ENCODE results near the gene TMCO4.
A peak's percentile ranks its signal among the peaks of the same experiment; 100 is the strongest.

The TMCO4 gene

DNA sequence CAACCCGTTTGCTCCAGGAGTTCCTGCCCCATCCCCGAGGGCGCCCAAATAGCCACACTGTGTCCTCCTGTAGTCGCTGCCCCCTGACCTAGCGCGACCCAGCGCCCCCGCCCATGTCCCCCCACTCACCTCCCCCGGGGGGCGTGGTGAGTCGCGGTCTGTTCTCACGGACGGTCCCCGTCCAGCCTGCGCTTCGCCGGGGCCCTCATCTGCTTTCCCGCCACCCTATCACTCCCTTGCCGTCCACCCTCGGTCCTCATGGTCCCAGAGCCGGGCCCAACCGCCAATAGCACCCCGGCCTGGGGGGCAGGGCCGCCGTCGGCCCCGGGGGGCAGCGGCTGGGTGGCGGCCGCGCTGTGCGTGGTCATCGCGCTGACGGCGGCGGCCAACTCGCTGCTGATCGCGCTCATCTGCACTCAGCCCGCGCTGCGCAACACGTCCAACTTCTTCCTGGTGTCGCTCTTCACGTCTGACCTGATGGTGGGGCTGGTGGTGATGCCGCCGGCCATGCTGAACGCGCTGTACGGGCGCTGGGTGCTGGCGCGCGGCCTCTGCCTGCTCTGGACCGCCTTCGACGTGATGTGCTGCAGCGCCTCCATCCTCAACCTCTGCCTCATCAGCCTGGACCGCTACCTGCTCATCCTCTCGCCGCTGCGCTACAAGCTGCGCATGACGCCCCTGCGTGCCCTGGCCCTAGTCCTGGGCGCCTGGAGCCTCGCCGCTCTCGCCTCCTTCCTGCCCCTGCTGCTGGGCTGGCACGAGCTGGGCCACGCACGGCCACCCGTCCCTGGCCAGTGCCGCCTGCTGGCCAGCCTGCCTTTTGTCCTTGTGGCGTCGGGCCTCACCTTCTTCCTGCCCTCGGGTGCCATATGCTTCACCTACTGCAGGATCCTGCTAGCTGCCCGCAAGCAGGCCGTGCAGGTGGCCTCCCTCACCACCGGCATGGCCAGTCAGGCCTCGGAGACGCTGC lies 133.9 kb downstream of the TMCO4 start:
- ChIA-PET POLR2A (ENCODE audit: low non-redundant PET) (no interaction called here), CTCF (interaction anchor here (0.7 kb wide), 1 partner anchor 343 kb away, joined by 3 read pairs; no protein-coding TSS in a partner anchor)
- H3K27ac ChIP-seq: no peak overlapping the region
- TF ChIP-seq, protein P1, sequence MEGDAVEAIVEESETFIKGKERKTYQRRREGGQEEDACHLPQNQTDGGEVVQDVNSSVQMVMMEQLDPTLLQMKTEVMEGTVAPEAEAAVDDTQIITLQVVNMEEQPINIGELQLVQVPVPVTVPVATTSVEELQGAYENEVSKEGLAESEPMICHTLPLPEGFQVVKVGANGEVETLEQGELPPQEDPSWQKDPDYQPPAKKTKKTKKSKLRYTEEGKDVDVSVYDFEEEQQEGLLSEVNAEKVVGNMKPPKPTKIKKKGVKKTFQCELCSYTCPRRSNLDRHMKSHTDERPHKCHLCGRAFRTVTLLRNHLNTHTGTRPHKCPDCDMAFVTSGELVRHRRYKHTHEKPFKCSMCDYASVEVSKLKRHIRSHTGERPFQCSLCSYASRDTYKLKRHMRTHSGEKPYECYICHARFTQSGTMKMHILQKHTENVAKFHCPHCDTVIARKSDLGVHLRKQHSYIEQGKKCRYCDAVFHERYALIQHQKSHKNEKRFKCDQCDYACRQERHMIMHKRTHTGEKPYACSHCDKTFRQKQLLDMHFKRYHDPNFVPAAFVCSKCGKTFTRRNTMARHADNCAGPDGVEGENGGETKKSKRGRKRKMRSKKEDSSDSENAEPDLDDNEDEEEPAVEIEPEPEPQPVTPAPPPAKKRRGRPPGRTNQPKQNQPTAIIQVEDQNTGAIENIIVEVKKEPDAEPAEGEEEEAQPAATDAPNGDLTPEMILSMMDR (conservative IDR thresholded peaks at IDR 0.05; ENCODE audit: low read depth): no peak
- DNase-seq (ENCODE audit: low spot score): no peak

DNA sequence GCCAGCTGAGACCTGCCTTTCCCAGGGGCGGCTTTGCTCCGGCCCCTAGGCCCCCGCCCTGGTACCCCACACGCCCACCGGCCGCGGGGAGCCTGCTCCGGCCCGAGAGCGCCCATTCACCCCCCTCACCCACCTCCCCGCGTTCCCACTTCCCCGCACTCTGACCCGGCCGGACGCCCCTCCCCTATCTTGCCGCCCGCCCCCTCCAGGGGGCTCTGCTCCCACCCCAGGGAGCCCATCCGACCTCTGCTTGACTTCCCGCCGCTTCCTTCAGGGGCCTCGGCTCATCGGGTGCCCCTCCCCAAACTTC lies 134.6 kb downstream of the TMCO4 start:
- DNase-seq (ENCODE audit: low spot score): no peak
- ChIA-PET POLR2A (ENCODE audit: low non-redundant PET) (no interaction called here), CTCF (interaction anchor here (0.9 kb wide), 1 partner anchor 11 kb away, joined by 3 read pairs; no protein-coding TSS in a partner anchor)
- TF ChIP-seq, protein P1 (conservative IDR thresholded peaks at IDR 0.05; ENCODE audit: low read depth): no peak
- H3K27ac ChIP-seq: no peak overlapping the region

DNA sequence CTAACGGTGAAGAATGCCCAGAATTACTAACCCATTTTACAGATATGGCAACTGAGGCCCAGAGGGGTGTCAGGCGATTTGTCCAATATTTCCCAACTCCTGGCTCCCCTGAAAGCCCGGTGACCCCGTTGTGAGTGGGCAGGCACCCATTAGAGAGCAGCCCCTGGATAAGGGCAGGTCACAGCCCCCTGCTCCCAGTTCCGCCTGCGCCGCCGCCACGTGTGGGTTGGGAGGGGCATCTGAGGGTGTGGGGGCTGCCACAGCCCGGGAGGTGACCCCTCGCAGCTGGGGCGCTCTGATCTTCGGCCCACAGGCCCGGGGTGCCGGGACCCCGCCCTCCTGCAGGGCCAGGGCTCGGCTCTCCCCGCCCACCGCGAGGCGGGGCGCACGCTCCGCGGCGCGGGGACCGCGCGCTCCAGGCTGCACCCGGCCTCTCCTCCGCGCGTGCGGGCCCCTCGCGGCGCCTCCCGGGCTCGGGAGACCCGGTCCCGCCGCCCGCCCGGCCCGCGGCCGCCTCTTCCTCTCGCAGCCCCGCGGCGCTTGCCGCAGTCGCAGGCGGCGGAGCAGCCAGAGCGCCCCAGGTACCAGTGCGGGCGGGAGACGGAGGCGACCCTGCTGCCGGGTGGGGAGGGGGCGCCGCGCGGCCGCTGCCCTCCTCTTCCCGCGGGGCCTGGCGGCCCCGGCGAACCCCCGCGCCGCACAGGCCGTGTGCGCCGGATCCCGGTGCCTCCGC lies 135.1 kb downstream of the TMCO4 start, which contains the start of gene HTR6:
TSS of gene HTR6 (plus strand) at position 423 of the 733 bp plus-strand sequence. CDS start 879 bp downstream, outside the sequence.
- H3K27ac ChIP-seq: no peak within 1 kb of the TSS
- TF ChIP-seq, protein P1 (conservative IDR thresholded peaks at IDR 0.05; ENCODE audit: low read depth): no peak
- DNase-seq (ENCODE audit: low spot score): no peak
- ChIA-PET CTCF (interaction anchor here (0.9 kb wide), 1 partner anchor 10 kb away, joined by 3 read pairs; no protein-coding TSS in a partner anchor), POLR2A (ENCODE audit: low non-redundant PET) (no interaction called here)

DNA sequence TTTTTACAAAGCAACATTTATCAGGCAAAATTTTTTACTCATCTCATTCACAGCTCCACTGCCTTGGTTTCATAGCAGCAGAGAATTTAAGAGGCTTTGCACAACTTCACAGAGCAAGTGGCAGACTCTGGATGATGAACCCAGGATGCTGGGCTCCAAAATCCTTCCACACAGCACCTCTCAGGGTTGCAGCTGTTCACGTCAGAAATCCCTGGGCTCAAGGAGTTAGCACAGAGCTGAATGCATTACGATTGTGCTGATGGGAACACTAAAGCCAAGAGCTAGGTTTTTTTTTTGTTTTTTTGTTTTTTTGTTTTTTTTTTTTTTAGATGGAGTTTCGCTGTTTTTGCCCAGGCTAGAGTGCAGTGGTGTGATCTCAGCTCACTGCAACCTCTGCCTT lies 137.4 kb downstream of the TMCO4 start:
- ChIA-PET POLR2A (ENCODE audit: low non-redundant PET) (no interaction called here), CTCF (interaction anchor here (0.6 to 1.7 kb wide), 9 partner anchors 11 to 930 kb away, joined by 3 to 15 read pairs (median 4); no protein-coding TSS in a partner anchor)
- no peak for DNase-seq (ENCODE audit: low spot score)
- no peak overlapping the region for H3K27ac ChIP-seq
- TF ChIP-seq, protein P1 (conservative IDR thresholded peaks at IDR 0.05; ENCODE audit: low read depth): no peak

DNA sequence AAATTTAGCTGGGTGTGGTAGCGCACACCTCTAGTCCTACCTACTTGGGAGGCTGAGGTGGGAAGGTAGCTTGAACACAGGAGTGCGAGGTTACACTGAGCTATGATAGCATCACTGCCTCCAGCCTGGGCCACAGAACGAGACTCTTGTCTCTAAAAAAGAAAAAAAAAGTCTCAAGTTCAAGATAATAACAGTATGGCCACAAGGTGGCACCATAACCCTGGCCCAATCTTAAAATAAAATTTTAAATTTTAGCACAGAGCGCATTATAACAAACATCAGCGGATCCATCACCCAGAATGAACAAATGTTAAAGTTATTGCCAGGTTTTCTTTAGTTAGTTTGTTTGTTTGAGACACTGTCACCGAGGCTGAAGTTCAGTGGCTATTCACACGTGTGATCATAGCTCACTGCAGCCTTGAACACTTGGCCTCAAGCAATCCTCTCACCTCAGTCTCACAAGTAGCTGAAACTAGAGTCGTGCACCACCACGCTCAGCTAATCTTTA lies 137.9 kb downstream of the TMCO4 start:
- no peak for DNase-seq (ENCODE audit: low spot score)
- TF ChIP-seq, protein P1 (conservative IDR thresholded peaks at IDR 0.05; ENCODE audit: low read depth): peak; percentile 71
- CTCF ChIA-PET: interaction anchor here (0.6 to 1.9 kb wide), 15 partner anchors 11 to 1282 kb away, joined by 3 to 15 read pairs (median 4); no protein-coding TSS in a partner anchor
- no peak overlapping the region for H3K27ac ChIP-seq
- POLR2A ChIA-PET (ENCODE audit: low non-redundant PET): no interaction called here

DNA sequence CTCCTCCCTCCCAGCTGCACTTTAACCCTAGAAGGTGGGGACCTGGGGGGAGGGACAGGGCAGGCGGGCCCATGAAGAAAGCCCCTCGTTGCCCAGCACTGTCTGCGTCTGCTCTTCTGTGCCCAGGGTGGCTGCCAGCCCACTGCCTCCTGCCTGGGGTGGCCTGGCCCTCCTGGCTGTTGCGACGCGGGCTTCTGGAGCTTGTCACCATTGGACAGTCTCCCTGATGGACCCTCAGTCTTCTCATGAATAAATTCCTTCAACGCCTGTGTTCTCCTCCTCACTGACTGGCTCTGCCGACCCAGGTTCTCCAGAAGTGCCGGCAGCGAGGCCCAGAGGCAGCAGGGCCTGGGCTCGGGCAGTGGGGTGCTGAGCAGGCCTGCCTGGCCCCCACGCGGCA lies 141.5 kb downstream of the TMCO4 start:
- ChIA-PET POLR2A (ENCODE audit: low non-redundant PET) (no interaction called here), CTCF (interaction anchor here (0.6 to 1.1 kb wide), 2 partner anchors 162 to 874 kb away, joined by 3 read pairs; no protein-coding TSS in a partner anchor)
- H3K27ac ChIP-seq: peak overlapping the region; percentile 43; the same call in 1 of the 2 replicates
- TF ChIP-seq, protein P1 (conservative IDR thresholded peaks at IDR 0.05; ENCODE audit: low read depth): no peak
- no peak for DNase-seq (ENCODE audit: low spot score)
